Adrenal gland (tissue), 5 donors: ENCODE results near the gene C6orf89.

Source experiments
- CTCF ChIP-seq, 6 experiments: fragments of 450-650 bp in 4 of 6; fragments of 200-600 bp in 2 of 6; sonication (generic) in 1 of 6; IDR thresholded peaks; 1 replicate in 5 of 6; 2 replicates in 1 of 6; pipeline versions ENCODE4 v1.5.1 to v1.8.0; 2016 to 2021; ENCODE audit warnings: antibody characterized with exemption in 6 of 6, mild to moderate bottlenecking in 2 of 6, moderate library complexity in 1 of 6
- POLR2A ChIP-seq, 2 donors: fragments of 450-650 bp; IDR thresholded peaks; one replicate each; pipeline ENCODE4 v1.6.1; 2017; ENCODE audit warnings: antibody characterized with exemption in 2 of 2, mild to moderate bottlenecking in 2 of 2, moderate library complexity in 1 of 2
- donor health status: DM: no; HTN: no; CAD: no.

GRCh38 chr6:36873115-36873514 lies 12.6 kb upstream of the C6orf89 start:
- TF ChIP-seq CTCF (IDR thresholded peaks at IDR 0.05) (no peak), POLR2A (IDR thresholded peaks at IDR 0.05) (no peak)
